GM20000 (cell line): Measurements from ENCODE around the gene PLEKHG4.

ENCODE experiments used
- DNase-seq: peaks from one replicate; pipeline ENCODE4 v3.0.0; 2012; ENCODE audit warnings: low spot score
- CTCF ChIP-seq: IDR thresholded peaks from 2 replicates; pipeline ENCODE4 v1.5.1; 2012; ENCODE audit warnings: mild to moderate bottlenecking, control low read depth; ENCODE audit errors: extremely low read depth, missing control alignments

The PLEKHG4 gene

DNA sequence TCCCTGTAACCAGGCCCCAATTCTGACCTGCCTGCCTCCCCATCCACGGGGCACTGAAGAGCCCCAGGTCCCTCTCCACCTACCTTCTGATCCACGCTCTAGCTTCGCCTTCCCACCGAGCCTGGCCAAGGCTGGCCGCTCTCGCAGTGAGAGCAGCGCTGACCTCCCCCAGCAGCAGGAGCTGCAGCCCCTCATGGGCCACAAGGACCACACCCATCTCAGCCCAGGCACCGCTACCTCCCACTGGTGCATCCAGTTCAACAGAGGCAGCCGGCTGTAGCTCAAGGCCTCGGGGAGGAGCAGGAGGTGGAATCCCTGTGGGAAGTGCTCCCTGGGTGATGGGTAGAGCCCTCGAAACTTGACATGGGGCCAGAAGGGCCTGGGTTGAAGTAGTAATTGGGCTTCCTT lies 8.4 kb upstream of the PLEKHG4 start:
- no peak for DNase-seq
- TF ChIP-seq CTCF: no peak

DNA sequence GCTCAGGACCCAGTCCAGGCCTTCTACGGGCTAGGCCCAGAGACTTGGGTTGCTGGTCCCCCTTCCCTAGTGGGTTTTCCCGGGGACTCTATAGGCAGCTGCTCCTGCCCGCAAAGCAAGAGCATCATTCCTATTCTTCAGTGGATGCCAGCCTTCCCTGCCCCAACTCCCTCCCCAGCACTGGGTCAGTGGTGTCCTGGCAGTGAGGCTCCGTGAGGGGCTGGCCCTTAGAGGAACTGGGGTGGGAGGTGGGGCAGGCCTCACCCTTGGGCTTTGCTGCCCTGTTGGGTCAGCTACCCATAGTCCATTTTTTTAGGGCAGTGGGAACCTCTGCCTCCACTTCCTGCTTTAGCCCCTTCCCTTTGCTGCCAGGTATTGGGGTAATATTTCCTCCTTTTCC lies 7.9 kb upstream of the PLEKHG4 start:
- no peak for DNase-seq
- TF ChIP-seq CTCF: no peak

- no peak for TF ChIP-seq CTCF
- no peak for DNase-seq
Measured at GRCh38 chr16:67275321-67275720, 4.0 kb upstream of the PLEKHG4 start.

DNA sequence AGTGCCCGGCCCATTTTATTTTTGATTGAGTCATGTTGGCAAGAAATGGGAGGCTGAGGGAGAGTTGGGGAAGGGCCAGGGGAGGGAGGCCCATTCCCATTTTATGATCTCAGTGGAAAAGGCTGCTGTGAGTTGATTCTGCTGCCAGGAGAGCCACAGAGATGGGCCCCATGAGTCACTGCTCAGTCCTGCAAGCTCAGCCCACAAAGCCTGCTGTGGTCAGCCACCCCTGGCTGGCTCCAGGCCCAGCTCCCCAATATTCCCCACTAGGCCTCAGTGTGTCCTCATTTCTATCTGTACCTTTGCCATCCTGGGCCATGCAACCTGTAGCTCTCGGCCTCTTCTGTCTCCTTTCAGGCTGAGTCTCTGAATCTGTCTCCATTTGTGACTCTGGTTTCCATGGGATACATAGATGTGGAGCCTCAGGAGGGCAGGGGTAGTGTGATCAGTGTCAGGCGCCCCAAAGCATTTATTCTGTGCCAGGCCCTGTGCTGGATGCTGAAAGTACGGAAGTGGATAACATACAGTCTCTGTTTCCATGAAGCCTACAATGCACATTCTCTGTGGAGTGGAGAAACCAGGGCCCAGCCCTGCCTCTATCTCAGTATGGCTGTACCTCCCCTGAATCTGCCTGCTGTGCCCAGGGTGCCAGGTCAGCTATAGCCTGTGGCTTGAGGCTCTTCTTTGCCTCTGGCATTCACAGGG lies 1.9 kb upstream of the PLEKHG4 start:
- TF ChIP-seq CTCF: no peak
- DNase-seq: no peak

- no peak for DNase-seq
- no peak for TF ChIP-seq CTCF
Measured at GRCh38 chr16:67277999-67278772, 1.1 kb upstream of the PLEKHG4 start.

GRCh38 chr16:67278773-67279295 lies 498 bp upstream of the PLEKHG4 start:
- peak; percentile 85 for DNase-seq

More at GRCh38 chr16:67278773-67279295, 498 bp upstream of the PLEKHG4 start:
- no peak for TF ChIP-seq CTCF
